NB4 (cell line): ENCODE measurements around the gene REEP3.

ENCODE experiments used
- CTCF ChIP-seq: IDR thresholded peaks from one replicate; pipeline ENCODE4 v1.5.1; 2012; ENCODE audit warnings: low read depth, low read length
- MAX ChIP-seq: IDR thresholded peaks from 2 replicates; pipeline ENCODE4 v1.6.1; 2011; ENCODE audit warnings: low read depth, low read length
- MYC ChIP-seq: IDR thresholded peaks from 2 replicates; pipeline ENCODE4 v1.6.1; 2011; ENCODE audit warnings: low read depth, low read length
- POLR2A ChIP-seq: IDR thresholded peaks from 2 replicates; pipeline ENCODE4 v1.6.1; 2011; ENCODE audit warnings: mild to moderate bottlenecking; ENCODE audit not compliant: insufficient read length; ENCODE audit errors: extremely low read depth

GRCh38 chr10:63671317-63671937 is 150.2 kb downstream of the REEP3 start:
- TF ChIP-seq CTCF, result no peak
- no peak for TF ChIP-seq MAX
- no peak for TF ChIP-seq POLR2A
- TF ChIP-seq MYC, result no peak
